MCF 10A (cell line): Measurements from ENCODE around the gene ZG16. TPM values are rescaled to one million over a fixed set of nuclear protein-coding genes. Genes with fewer than 3 reads are reported as not detected.
"Not testable (repeated sequence)": the region's sequence is repeated elsewhere in the genome, so short reads cannot be mapped to it uniquely, and the experiment has no call there.

Source experiments
- BruUV-seq: library from RNA; stranded (reverse); fragments of 400-500 nt; replicated peaks from 2 replicates; lab custom pipeline; 2021; lab: Mats Ljungman, UMichigan
- CTCF ChIA-PET: fragments of 300-600 bp; sonication (Branson Sonifier 250); formaldehyde crosslinking; extraction: SDS; loops from one replicate; lab custom pipeline; 2021; ENCODE audit warnings: antibody characterized with exemption, inconsistent platforms; lab: Yijun Ruan, JAX
- POLR2A ChIA-PET: fragments of 300-600, 350-650 bp; sonication (Branson Sonifier 250); formaldehyde crosslinking; extraction: SDS; loops from one replicate; lab custom pipeline; 2020; ENCODE audit warnings: antibody characterized with exemption, inconsistent platforms; lab: Yijun Ruan, JAX
- DNase-seq: peaks from one replicate; pipeline ENCODE4 v3.0.0-alpha.2; 2018; ENCODE audit not compliant: unreplicated experiment
- H3K27ac Mint-ChIP-seq: one replicate; pipeline ENCODE4 v1.8.0; 2022; ENCODE audit warnings: mild to moderate bottlenecking, low read depth, mixed read lengths; ENCODE audit not compliant: unreplicated experiment
- H3K27me3 Mint-ChIP-seq: one replicate; pipeline ENCODE4 v1.8.0; 2022; ENCODE audit warnings: mixed read lengths; ENCODE audit not compliant: insufficient read depth, unreplicated experiment
- H3K36me3 Mint-ChIP-seq: one replicate; pipeline ENCODE4 v1.8.0; 2022; ENCODE audit warnings: mild to moderate bottlenecking, moderate library complexity, mixed read lengths; ENCODE audit not compliant: insufficient read depth, unreplicated experiment
- H3K4me1 Mint-ChIP-seq: one replicate; pipeline ENCODE4 v1.8.0; 2022; ENCODE audit warnings: mixed read lengths; ENCODE audit not compliant: insufficient read depth, unreplicated experiment
- H3K4me3 Mint-ChIP-seq: one replicate; pipeline ENCODE4 v1.8.0; 2022; ENCODE audit warnings: mild to moderate bottlenecking, moderate library complexity, mixed read lengths; ENCODE audit not compliant: unreplicated experiment
- H3K9me3 Mint-ChIP-seq: one replicate; pipeline ENCODE4 v1.8.0; 2022; ENCODE audit warnings: mixed read lengths; ENCODE audit not compliant: unreplicated experiment
- intact Hi-C: fragments of 100-400 bp; cut with micrococcal nuclease; formaldehyde crosslinking; loops from 2 replicates; pipeline ENCODE4 v1.14.1; 2022
- total RNA-seq: library from RNA; stranded (reverse); gene quantifications from 2 replicates; pipeline ENCODE4 v1.2.3, GENCODE V29; 2022
- TF ChIP-seq, protein P1 (sequence below): fragments of 200-600 bp; IDR thresholded peaks from one replicate; pipeline ENCODE4 v1.8.0; 2022; ENCODE audit warnings: antibody characterized with exemption, mild to moderate bottlenecking; ENCODE audit not compliant: unreplicated experiment

The ZG16 gene
- total RNA-seq, 1 experiment from 2014 or later = not detected

DNA sequence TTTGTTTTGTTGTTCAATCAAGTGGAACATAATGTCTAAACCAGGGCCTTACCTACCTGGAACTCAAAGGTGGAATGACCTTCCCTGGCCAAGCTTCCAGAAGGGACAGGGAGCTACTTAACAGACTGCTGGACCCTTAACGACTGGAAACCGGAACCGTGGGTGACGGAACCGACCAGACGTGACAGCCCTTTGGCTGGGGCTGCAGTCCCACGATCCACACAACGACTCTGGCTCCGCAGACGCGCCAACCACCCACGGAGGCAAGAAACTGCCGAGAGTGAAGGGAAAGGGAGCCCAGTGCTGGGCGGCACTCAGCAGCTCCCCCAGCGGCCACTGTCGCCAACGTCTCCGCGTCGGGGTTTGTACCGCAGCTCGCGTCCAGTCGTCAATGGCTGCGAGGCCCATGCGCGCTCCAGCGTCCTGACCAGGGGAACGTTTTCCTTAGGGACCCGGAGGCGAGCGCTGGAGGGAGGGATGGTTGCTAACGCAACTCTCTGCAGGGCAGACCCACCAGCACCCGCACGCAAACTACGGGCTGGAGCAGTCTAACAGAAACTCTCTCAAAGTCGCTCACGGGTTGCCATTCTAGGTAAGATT lies 6.9 kb downstream of the ZG16 start:
- H3K27me3 Mint-ChIP-seq = no peaks in the 10 kb centered on the region
- no TSS peak for BruUV-seq

DNA sequence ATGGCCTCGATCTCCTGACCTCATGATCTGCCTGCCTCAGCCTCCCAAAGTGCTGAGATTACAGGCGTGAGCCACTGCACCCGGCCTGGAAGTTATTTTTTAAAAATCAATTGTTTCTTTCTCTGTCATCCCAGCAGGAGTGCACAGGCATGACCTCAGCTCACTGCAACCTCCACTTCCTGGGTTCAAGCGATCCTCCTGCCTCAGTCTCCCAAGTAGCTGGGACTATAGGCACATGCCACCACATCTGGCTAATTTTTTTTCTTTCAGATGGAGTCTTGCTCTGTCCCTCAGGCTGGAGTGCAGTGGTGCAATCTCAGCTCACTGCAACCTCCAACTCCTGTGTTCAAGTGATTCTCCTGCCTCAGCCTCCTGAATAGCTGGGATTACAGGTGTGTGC lies 9.1 kb downstream of the ZG16 start:
- H3K9me3 Mint-ChIP-seq, DNase-seq, H3K27me3 Mint-ChIP-seq, intact Hi-C loops, CTCF ChIA-PET, H3K4me3 Mint-ChIP-seq, BruUV-seq, H3K36me3 Mint-ChIP-seq, H3K27ac Mint-ChIP-seq: not testable (repeated sequence)
- peaks cover 14% of the 10 kb centered on the region for H3K4me1 Mint-ChIP-seq
- POLR2A ChIA-PET = interaction anchor here (0.7 to 5.6 kb wide), 2 partner anchors 15 to 146 kb away, joined by 3 to 94 read pairs; no protein-coding TSS in a partner anchor

More for the DNA sequence above, 6.9 kb downstream of the ZG16 start:
- no peak for DNase-seq
- TF ChIP-seq, protein P1, sequence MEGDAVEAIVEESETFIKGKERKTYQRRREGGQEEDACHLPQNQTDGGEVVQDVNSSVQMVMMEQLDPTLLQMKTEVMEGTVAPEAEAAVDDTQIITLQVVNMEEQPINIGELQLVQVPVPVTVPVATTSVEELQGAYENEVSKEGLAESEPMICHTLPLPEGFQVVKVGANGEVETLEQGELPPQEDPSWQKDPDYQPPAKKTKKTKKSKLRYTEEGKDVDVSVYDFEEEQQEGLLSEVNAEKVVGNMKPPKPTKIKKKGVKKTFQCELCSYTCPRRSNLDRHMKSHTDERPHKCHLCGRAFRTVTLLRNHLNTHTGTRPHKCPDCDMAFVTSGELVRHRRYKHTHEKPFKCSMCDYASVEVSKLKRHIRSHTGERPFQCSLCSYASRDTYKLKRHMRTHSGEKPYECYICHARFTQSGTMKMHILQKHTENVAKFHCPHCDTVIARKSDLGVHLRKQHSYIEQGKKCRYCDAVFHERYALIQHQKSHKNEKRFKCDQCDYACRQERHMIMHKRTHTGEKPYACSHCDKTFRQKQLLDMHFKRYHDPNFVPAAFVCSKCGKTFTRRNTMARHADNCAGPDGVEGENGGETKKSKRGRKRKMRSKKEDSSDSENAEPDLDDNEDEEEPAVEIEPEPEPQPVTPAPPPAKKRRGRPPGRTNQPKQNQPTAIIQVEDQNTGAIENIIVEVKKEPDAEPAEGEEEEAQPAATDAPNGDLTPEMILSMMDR = no peak
- ChIA-PET POLR2A (no interaction called here), CTCF (no interaction called here)
- Mint-ChIP-seq H3K27ac (no peak overlapping the region), H3K4me3 (no peak overlapping the region), H3K9me3 (no peaks in the 10 kb centered on the region), H3K4me1 (no peaks in the 10 kb centered on the region), H3K36me3 (no peaks in the 10 kb centered on the region)
- intact Hi-C loops = no loop called here

DNA sequence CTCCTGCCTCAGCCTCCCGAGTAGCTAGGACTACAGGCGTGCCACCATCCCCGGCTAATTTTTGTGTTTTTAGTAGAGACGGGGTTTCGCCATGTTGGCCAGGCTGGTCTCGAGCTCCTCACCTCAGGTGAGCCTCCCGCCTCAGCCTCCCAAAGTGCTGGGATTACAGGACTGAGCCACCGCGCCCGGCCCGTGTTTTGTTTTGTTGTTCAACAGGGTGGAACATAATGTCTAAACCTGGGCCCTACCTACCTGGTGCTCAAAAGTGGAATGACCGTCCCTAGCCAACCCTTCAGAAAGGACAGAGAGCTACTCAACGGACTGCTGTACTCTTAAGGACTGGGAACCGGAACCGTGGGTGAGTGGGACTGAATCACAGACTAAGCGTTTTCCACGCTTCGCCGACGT lies 11.7 kb downstream of the ZG16 start:
- CTCF ChIA-PET = interaction anchor here (0.5 to 2.0 kb wide), 21 partner anchors 9 to 265 kb away, joined by 3 to 7 read pairs (median 3); partner anchors contain the start of genes KCTD13, MAZ, PAGR1 and TLCD3B
- H3K4me1 Mint-ChIP-seq = peaks cover 28% of the 10 kb centered on the region
- no peaks in the 10 kb centered on the region for H3K27me3 Mint-ChIP-seq
- DNase-seq = no peak
- TF ChIP-seq, protein P1 = no peak
- BruUV-seq = TSS peak; percentile 53
- no peaks in the 10 kb centered on the region for H3K36me3 Mint-ChIP-seq
- POLR2A ChIA-PET = interaction anchor here (0.6 to 5.6 kb wide), 19 partner anchors 12 to 581 kb away, joined by 3 to 94 read pairs (median 5); partner anchors contain the start of genes ALDOA, INO80E, KCTD13 and MVP
- no peaks in the 10 kb centered on the region for H3K9me3 Mint-ChIP-seq
- intact Hi-C loops = loop anchor here (1.0 to 2.0 kb wide), 3 partner anchors 16 to 89 kb away; partner anchors contain the start of gene PAGR1
- H3K4me3 Mint-ChIP-seq = peak overlapping the region; percentile 84
- peak overlapping the region; percentile 89 for H3K27ac Mint-ChIP-seq

DNA sequence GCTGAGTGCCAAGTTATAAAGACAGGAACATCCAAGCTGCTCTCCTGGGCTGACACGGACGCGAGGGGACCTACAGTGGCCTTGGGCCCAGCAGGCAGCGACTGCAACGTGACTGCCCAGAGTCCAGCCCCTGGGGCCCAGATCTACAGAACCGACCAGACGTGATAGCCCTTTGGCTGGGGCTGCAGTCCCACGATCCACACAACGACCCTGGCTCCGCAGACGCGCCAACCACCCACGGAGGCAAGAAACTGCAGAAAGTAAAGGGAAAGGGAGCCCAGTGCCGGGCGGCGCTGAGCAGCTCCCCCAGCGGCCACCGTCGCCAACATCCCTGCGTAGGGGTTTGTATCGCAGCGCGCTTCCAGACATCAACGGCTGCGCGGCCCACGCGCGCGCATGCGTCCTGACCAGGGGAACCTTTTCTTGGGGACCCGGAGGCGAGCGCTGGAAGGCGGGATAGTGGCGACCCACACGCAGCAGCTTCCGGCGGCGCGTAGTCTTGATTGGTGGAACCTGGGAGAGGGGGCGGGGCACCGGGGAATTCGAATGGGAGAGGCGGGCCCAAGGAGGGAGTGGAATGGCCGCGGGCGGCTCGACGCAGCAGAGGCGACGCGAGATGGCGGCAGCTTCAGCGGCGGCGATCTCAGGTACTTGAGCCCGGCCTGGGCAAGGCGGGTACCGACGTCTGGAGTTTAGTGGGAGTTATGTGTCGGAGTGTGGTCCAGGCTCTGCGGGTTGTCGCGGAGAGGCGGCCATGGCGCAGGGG lies 12.3 kb downstream of the ZG16 start, which contains the start of gene KIF22:
Gene KIF22 (plus strand): TSS at position 569 of the 766 bp plus-strand sequence. CDS start 9 bp downstream, at position 578.
- TF ChIP-seq, protein P1 = peak; percentile 59
- peak; percentile 99 for DNase-seq
- Mint-ChIP-seq H3K9me3 (no peaks in the 10 kb centered on the region), H3K27ac (peak within 1 kb of the TSS; percentile 89), H3K4me1 (peaks cover 28% of the 10 kb centered on the region), H3K27me3 (no peaks in the 10 kb centered on the region), H3K4me3 (peak within 1 kb of the TSS; percentile 84), H3K36me3 (no peaks in the 10 kb centered on the region)
- ChIA-PET CTCF (interaction anchor here (0.5 to 2.0 kb wide), 22 partner anchors 8 to 273 kb away, joined by 3 to 7 read pairs (median 3); partner anchors contain the start of genes KCTD13, MAZ, PAGR1 and TLCD3B), POLR2A (interaction anchor here (0.6 to 5.6 kb wide), 22 partner anchors 12 to 581 kb away, joined by 3 to 94 read pairs (median 4); partner anchors contain the start of genes ALDOA, INO80E, KCTD13 and MVP)
- BruUV-seq = no TSS peak
- intact Hi-C loops = loop anchor here (1.0 to 2.0 kb wide), 3 partner anchors 15 to 90 kb away; partner anchors contain the start of gene PAGR1
